ENCODE data around the gene SERPINB4.
"Not testable (repeated sequence)": the region's sequence is repeated elsewhere in the genome, so short reads cannot be mapped to it uniquely, and the experiment has no call there.

- TF ChIP-seq, protein P1, sequence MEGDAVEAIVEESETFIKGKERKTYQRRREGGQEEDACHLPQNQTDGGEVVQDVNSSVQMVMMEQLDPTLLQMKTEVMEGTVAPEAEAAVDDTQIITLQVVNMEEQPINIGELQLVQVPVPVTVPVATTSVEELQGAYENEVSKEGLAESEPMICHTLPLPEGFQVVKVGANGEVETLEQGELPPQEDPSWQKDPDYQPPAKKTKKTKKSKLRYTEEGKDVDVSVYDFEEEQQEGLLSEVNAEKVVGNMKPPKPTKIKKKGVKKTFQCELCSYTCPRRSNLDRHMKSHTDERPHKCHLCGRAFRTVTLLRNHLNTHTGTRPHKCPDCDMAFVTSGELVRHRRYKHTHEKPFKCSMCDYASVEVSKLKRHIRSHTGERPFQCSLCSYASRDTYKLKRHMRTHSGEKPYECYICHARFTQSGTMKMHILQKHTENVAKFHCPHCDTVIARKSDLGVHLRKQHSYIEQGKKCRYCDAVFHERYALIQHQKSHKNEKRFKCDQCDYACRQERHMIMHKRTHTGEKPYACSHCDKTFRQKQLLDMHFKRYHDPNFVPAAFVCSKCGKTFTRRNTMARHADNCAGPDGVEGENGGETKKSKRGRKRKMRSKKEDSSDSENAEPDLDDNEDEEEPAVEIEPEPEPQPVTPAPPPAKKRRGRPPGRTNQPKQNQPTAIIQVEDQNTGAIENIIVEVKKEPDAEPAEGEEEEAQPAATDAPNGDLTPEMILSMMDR (IDR thresholded peaks at IDR 0.05): not testable (repeated sequence)
- not testable (repeated sequence) for TF ChIP-seq POLR2A (IDR thresholded peaks at IDR 0.05); EP300 (IDR thresholded peaks at IDR 0.05; ENCODE audit: low read depth); POLR2AphosphoS5 (IDR thresholded peaks at IDR 0.05)
Measured at GRCh38 chr18:63650271-63650670, 6.2 kb upstream of the SERPINB4 start.
